Measurements from ENCODE around the gene PNPLA1. TPM values are rescaled to one million over a fixed set of nuclear protein-coding genes. Genes with fewer than 3 reads are reported as not detected.

Gene PNPLA1
- total RNA-seq, 4 donors from 2014 or later = 26.7 to 54.2 (median 30.0) TPM

DNA sequence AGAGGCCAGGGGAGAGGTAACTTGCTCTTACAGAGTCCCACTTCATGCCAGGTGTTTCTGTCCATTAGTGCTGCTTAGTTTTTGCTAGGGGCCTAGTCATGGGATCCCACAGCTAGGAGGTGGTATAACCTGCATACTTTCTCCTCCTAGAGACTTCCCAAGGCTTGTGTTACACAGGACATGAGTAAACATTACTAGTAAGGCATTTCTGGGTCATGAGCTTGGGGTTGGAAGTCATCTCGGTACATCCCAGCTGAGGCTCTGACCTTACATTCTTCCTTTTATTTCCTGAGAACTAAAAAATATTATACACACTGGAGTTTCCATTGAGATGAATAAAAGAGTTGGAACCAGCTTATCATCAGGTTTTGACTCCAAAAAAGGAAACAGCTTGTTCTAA, 20.9 kb upstream of the PNPLA1 start:
- H3K4me3 ChIP-seq (ENCODE audit: low read depth, poor library complexity, severe bottlenecking) = no peak overlapping the region
- 67 to 82% methylated on average over 1 of the region's 1 CpG for WGBS, 2 donors
- TF ChIP-seq, protein P1, sequence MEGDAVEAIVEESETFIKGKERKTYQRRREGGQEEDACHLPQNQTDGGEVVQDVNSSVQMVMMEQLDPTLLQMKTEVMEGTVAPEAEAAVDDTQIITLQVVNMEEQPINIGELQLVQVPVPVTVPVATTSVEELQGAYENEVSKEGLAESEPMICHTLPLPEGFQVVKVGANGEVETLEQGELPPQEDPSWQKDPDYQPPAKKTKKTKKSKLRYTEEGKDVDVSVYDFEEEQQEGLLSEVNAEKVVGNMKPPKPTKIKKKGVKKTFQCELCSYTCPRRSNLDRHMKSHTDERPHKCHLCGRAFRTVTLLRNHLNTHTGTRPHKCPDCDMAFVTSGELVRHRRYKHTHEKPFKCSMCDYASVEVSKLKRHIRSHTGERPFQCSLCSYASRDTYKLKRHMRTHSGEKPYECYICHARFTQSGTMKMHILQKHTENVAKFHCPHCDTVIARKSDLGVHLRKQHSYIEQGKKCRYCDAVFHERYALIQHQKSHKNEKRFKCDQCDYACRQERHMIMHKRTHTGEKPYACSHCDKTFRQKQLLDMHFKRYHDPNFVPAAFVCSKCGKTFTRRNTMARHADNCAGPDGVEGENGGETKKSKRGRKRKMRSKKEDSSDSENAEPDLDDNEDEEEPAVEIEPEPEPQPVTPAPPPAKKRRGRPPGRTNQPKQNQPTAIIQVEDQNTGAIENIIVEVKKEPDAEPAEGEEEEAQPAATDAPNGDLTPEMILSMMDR (IDR thresholded peaks at IDR 0.05) = no peak
- TF ChIP-seq POLR2A (IDR thresholded peaks at IDR 0.05) = no peak
- DNase-seq (ENCODE audit: low spot score in 2 of 2) = no peak
- intact Hi-C loops (cut with DNase I; ENCODE audit: low total_unique reads) = no loop called here

DNA sequence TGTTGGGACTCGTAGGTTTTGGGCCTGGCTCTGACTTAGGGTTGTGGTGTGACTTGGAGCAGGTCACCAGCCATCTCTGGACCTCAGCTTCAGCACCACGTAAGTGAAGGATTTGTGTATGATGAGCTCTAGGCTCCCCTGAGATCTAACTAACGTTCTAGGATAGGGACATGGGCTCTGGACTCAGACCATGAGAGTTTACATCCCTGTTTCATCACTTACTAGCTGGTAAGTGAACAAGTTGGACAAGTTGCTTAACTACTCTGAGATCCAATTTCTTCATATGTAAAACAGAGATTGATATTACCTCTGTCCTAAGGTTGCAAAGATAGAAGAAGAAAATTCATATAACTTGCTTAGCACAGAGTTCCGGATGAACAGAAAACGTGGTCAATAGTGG, 20.3 kb upstream of the PNPLA1 start:
- 77 to 86% methylated on average over 5 of the region's 5 CpGs for WGBS, 2 donors
- no peak overlapping the region for H3K4me3 ChIP-seq (ENCODE audit: low read depth, poor library complexity, severe bottlenecking)
- no peak for DNase-seq (ENCODE audit: low spot score in 2 of 2)
- TF ChIP-seq POLR2A (IDR thresholded peaks at IDR 0.05) = no peak
- TF ChIP-seq, protein P1 (IDR thresholded peaks at IDR 0.05) = no peak
- intact Hi-C loops (cut with DNase I; ENCODE audit: low total_unique reads) = no loop called here

DNA sequence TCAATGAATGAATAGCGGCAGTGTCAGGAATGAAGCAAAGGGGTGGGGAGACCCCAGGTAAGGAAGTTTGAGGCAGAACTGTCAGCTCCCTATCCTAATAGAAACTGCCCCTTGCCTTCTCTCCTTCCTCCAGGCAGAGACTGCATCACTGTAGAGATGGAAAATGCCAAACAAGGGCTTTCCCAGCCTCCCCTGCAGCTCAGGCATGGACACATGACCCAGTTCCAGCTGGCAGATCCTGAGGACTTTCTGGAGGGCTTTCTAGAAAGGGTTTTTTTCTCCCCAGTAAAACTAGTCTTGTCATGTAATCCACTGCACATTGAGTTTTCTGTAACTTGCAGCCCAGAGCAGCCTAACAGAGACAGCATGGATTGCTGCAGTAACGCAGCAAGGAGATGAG, 17.9 kb upstream of the PNPLA1 start:
- TF ChIP-seq, protein P1 (IDR thresholded peaks at IDR 0.05) = no peak
- TF ChIP-seq POLR2A (IDR thresholded peaks at IDR 0.05) = no peak
- WGBS, 2 donors = 69 to 83% methylated on average over 2 of the region's 2 CpGs
- intact Hi-C loops (cut with DNase I; ENCODE audit: low total_unique reads) = no loop called here
- no peak overlapping the region for H3K4me3 ChIP-seq (ENCODE audit: low read depth, poor library complexity, severe bottlenecking)
- no peak for DNase-seq (ENCODE audit: low spot score in 2 of 2)

DNA sequence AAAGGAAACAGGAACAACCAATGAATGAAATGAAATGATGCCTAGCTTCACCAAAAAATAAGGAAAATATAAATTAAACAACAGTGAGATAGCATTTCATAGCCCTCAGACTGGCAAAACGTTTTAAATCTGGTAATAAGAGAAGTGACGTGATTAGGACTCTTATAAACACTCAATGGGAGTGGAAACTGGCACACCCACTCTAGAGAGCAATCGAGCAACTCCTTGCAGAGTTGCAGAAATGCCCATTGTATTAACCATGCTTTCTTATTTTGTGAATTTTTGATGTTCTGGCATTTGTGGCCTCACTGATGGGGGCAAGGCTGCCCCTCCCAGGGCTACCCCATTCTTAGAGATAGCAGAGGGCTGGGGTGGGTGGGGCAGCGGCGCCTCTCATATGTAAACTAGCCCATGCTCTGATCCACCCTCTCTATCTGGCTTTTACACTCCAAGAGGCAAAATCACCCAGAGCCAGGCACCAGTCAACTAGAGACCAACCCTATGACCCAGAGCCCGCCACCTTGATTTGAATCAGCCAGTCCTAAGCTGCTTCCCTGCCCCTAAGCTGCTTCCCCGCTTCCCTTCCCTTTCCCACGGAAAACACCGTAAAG, 6.4 kb upstream of the PNPLA1 start:
- intact Hi-C loops (cut with DNase I; ENCODE audit: low total_unique reads) = no loop called here
- no peak for DNase-seq (ENCODE audit: low spot score in 2 of 2)
- no peak overlapping the region for H3K4me3 ChIP-seq (ENCODE audit: low read depth, poor library complexity, severe bottlenecking)
- no peak for TF ChIP-seq POLR2A (IDR thresholded peaks at IDR 0.05)
- TF ChIP-seq, protein P1 (IDR thresholded peaks at IDR 0.05) = no peak
- WGBS, 2 donors = 77 to 80% methylated on average over 9 of the region's 9 CpGs

DNA sequence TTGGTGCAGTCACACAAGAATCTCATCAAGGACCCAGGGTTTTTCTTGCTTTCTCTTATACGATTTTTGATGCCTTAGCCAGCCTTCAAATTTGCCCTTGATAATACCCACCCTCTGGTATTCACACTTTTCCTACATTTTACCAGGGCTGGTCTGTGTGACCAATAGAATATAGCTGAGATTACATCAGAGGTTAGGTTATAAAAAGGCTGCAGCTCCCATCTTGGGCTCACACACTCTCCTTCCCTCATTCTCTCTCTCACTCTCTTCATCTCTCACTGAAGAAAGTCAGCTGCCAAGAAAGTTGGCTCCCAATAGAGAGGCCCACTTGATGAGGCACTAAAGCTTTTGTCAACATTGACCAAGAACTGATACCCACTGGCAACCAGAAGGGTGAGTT, 4.1 kb upstream of the PNPLA1 start:
- 88 to 90% methylated on average over 1 of the region's 1 CpG for WGBS, 2 donors
- DNase-seq (ENCODE audit: low spot score in 2 of 2) = no peak
- intact Hi-C loops (cut with DNase I; ENCODE audit: low total_unique reads) = no loop called here
- no peak overlapping the region for H3K4me3 ChIP-seq (ENCODE audit: low read depth, poor library complexity, severe bottlenecking)
- TF ChIP-seq, protein P1 (IDR thresholded peaks at IDR 0.05) = no peak
- TF ChIP-seq POLR2A (IDR thresholded peaks at IDR 0.05) = no peak
